DMS79 (cell line): ENCODE results near the gene GSTA3.
"Not testable (repeated sequence)": the region's sequence is repeated elsewhere in the genome, so short reads cannot be mapped to it uniquely, and the experiment has no call there.

Source experiments
- DNase-seq: peaks from one replicate; lab custom pipeline; 2025; lab: John Stamatoyannopoulos, UW

GSTA3 gene

GRCh38 chr6:52910091-52910490, 593 bp upstream of the GSTA3 start:
- DNase-seq = no peak

- no peak for DNase-seq
Observed at GRCh38 chr6:52909131-52909530, 367 bp downstream of the GSTA3 start.

GRCh38 chr6:52908526-52908925, 972 bp downstream of the GSTA3 start:
- no peak for DNase-seq

GRCh38 chr6:52904562-52905279, 4.8 kb downstream of the GSTA3 start:
- DNase-seq = no peak

- no peak for DNase-seq
Observed at GRCh38 chr6:52900536-52900935, 9.0 kb downstream of the GSTA3 start.

GRCh38 chr6:52895790-52896189, 13.7 kb downstream of the GSTA3 start:
- not testable (repeated sequence) for DNase-seq

GRCh38 chr6:52894285-52894684, 15.2 kb downstream of the GSTA3 start:
- DNase-seq = no peak

GRCh38 chr6:52893803-52894202, 15.7 kb downstream of the GSTA3 start:
- no peak for DNase-seq

- DNase-seq = no peak
Observed at GRCh38 chr6:52893221-52893620, 16.3 kb downstream of the GSTA3 start.

GRCh38 chr6:52890018-52890417, 19.5 kb downstream of the GSTA3 start:
- DNase-seq = no peak

- DNase-seq = no peak
Observed at GRCh38 chr6:52887910-52888524, 21.5 kb downstream of the GSTA3 start.

- peak; percentile 35 for DNase-seq
Observed at GRCh38 chr6:52881996-52882841, 27.3 kb downstream of the GSTA3 start.

GRCh38 chr6:52881662-52881995, 27.9 kb downstream of the GSTA3 start:
- DNase-seq = no peak

GRCh38 chr6:52877786-52878185, 31.7 kb downstream of the GSTA3 start:
- DNase-seq = no peak

GRCh38 chr6:52877168-52877567, 32.3 kb downstream of the GSTA3 start:
- no peak for DNase-seq

GRCh38 chr6:52876056-52876787, 33.3 kb downstream of the GSTA3 start:
- no peak for DNase-seq

- DNase-seq = no peak
Observed at GRCh38 chr6:52872031-52872430, 37.5 kb downstream of the GSTA3 start.

GRCh38 chr6:52871621-52872020, 37.9 kb downstream of the GSTA3 start:
- DNase-seq = no peak

GRCh38 chr6:52870335-52871091, 39.0 kb downstream of the GSTA3 start:
- DNase-seq = not testable (repeated sequence)

- DNase-seq = not testable (repeated sequence)
Observed at GRCh38 chr6:52868899-52869298, 40.6 kb downstream of the GSTA3 start.

- DNase-seq = no peak
Observed at GRCh38 chr6:52868240-52868639, 41.3 kb downstream of the GSTA3 start.

- DNase-seq = not testable (repeated sequence)
Observed at GRCh38 chr6:52861151-52861550, 48.3 kb downstream of the GSTA3 start.
